K562 (cell line): Measurements from ENCODE around the gene ACTN1.
"Not testable (repeated sequence)": the region's sequence is repeated elsewhere in the genome, so short reads cannot be mapped to it uniquely, and the experiment has no call there.

Experiments used
- BRCA1 ChIP-seq, 2 experiments: fragments of 450-650 bp in 1 of 2; sonication (generic) in 1 of 2; formaldehyde crosslinking in 1 of 2; IDR thresholded peaks; 2 replicates each; pipeline versions ENCODE4 v1.5.0 to v1.6.1; 2017 to 2020; ENCODE audit warnings: mild to moderate bottlenecking in 1 of 2, missing genetic modification reagents in 1 of 2
- CBFA2T3 ChIP-seq: fragments of 450-650 bp; IDR thresholded peaks from 2 replicates; pipeline ENCODE4 v1.6.1; 2017
- EZH2 ChIP-seq: IDR thresholded peaks from 2 replicates; pipeline ENCODE4 v1.6.1; 2012; ENCODE audit warnings: low read depth, mild to moderate bottlenecking, inconsistent platforms, low read length, borderline replicate concordance
- FOS ChIP-seq: IDR thresholded peaks from 3 replicates; pipeline ENCODE4 v1.6.1; 2011; ENCODE audit not compliant: insufficient read length; ENCODE audit errors: extremely low read depth
- GABPA ChIP-seq: fragments of 200-800 bp; sonication (Bioruptor generic); conservative IDR thresholded peaks from 2 replicates; pipeline ENCODE4 v1.6.1; 2016; ENCODE audit warnings: low read depth, missing genetic modification characterization, missing compliant biosample characterization
- GABPB1 ChIP-seq: sonication (generic); formaldehyde crosslinking; IDR thresholded peaks from 2 replicates; pipeline ENCODE4 v1.8.0; 2022; ENCODE audit warnings: mild to moderate bottlenecking, missing genetic modification reagents
- SRSF1 ChIP-seq: fragments of 200-400 bp; formaldehyde crosslinking; IDR thresholded peaks from 2 replicates; pipeline ENCODE4 v1.6.1; 2017; ENCODE audit warnings: mild to moderate bottlenecking, low read depth, low read length, moderate library complexity

- TF ChIP-seq FOS; BRCA1 (IDR thresholded peaks at IDR 0.05); BRCA1 (CRISPR knock-in tag; IDR thresholded peaks at IDR 0.05); CBFA2T3; EZH2; GABPA (tag); SRSF1; GABPB1: not testable (repeated sequence)
Observed at GRCh38 chr14:68852493-68852892, 126.6 kb downstream of the ACTN1 start.
